Measurements from ENCODE around the gene OGFOD1.

GRCh38 chr16:56438038-56438437 lies 13.3 kb upstream of the OGFOD1 start:
- TF ChIP-seq CTCF (IDR thresholded peaks at IDR 0.05): no peak
- no peak for TF ChIP-seq ZFX (IDR thresholded peaks at IDR 0.05; ENCODE audit: borderline replicate concordance)

All from 22Rv1 (cell line).